Measurements from ENCODE around the gene SYMPK. TPM values are rescaled to one million over a fixed set of nuclear protein-coding genes. Genes with fewer than 3 reads are reported as not detected.
A peak's percentile ranks its signal among the peaks of the same experiment; 100 is the strongest.

The SYMPK gene
- polyA plus RNA-seq, 1 of the 3 experiments (the other 2 are of a cell fraction): 92.7 TPM

DNA sequence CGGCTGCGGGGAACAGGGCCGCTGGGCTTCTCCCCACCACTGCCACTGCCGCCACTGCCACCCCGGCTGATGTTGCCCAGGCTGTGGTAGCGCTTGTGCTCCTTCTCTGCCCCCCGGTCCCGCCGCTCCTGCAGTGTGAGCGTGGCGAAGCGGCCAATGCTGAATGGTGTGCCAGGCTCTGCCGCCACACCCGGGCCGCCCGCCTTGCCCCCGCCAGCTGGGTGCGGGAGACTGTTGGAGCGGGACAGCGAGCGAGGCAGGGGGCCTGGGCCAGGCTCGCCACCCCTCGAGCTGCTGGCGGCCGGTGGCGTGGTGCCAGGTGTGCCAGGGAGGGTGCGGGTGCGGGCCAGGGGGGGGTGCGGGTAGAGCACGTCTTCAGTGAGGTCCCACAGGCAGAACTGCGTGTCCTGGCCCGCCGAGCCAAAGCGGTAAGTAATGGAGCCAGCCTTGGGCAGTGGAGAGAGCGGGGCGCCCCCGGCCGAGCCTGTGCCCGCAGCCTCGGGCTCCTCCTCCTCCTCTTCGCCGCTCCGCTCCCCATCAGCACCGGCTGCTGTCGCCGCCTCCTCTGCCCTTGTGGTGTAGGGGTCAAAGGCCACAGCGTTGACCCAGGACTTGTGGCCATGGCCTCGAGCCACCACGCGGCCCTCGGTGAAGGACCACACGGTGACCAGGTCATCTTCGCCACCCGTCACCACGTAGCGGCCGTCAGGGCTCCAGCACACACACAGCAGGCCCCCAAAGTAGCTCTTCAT is 77.0 kb downstream of the SYMPK start:
- Histone ChIP-seq H3F3A (replicated peaks; ENCODE audit: insufficient read depth) (peaks cover 14% of the 10 kb centered on the region), H4K20me1 (ENCODE audit: insufficient read depth) (0 out of 2 replicates have a peak, but pooled peaks cover 3% of the 10 kb centered on the region), H3K4me3 (ENCODE audit: low read depth in 2 of 2, low read length in 1 of 2) (no peak overlapping the region), H3K9ac (no peak overlapping the region), H3K9me2 (no peaks in the 10 kb centered on the region), H3K79me2 (ENCODE audit: insufficient read depth) (peaks cover 73% of the 10 kb centered on the region), H3K9me3 (no peaks in the 10 kb centered on the region), H3K27me3 (ENCODE audit: insufficient read depth) (no peaks in the 10 kb centered on the region), H2AFZ (ENCODE audit: low read depth) (no peak overlapping the region), H3K27ac (ENCODE audit: low read depth in 2 of 2, low read length in 1 of 2) (peak overlapping the region in 1 of 2 experiments; percentile 99; a peak in 1 of 4 replicates), H3K4me2 (no peak overlapping the region), H3K36me3 (replicated peaks in 1 of 2; ENCODE audit: control insufficient read depth in 1 of 2, insufficient read depth in 2 of 2, low read length in 1 of 2) (peaks cover 27 to 41% of the 10 kb centered on the region in 2 experiments), H3K4me1 (ENCODE audit: control insufficient read depth in 1 of 2, insufficient read depth in 2 of 2, low read depth in 1 of 2, low read length in 1 of 2) (peaks cover 22 to 32% of the 10 kb centered on the region in 2 experiments; a peak in 3 of 4 replicates)
- CTCF ChIA-PET: interaction anchor here (2.9 to 5.1 kb wide), 2 partner anchors 13 to 16 kb away, joined by 12 to 27 read pairs; partner anchors contain the start of gene SIX5
- TF ChIP-seq YY1 (IDR thresholded peaks at IDR 0.05; ENCODE audit: low read depth) (no peak), RXRA (IDR thresholded peaks at IDR 0.05; ENCODE audit: borderline replicate concordance, low read depth) (no peak), SMC3 (IDR thresholded peaks at IDR 0.05; ENCODE audit: low read depth, low read length) (no peak), RCOR1 (IDR thresholded peaks at IDR 0.05; ENCODE audit: low read length) (no peak), TCF12 (IDR thresholded peaks at IDR 0.05) (no peak), POLR2AphosphoS5 (IDR thresholded peaks at IDR 0.05; ENCODE audit: low read depth, low read length) (no peak), RAD21 (IDR thresholded peaks at IDR 0.05; ENCODE audit: low read length) (no peak), MXI1 (IDR thresholded peaks at IDR 0.05; ENCODE audit: low read depth, low read length) (no peak), SIN3A (IDR thresholded peaks at IDR 0.05; ENCODE audit: borderline replicate concordance, low read depth, low read length) (no peak), TEAD4 (IDR thresholded peaks at IDR 0.05; ENCODE audit: borderline replicate concordance, insufficient read depth) (no peak), EP300 (IDR thresholded peaks at IDR 0.05; ENCODE audit: borderline replicate concordance in 1 of 2, low read depth in 1 of 2, low read length in 1 of 2) (no peak), FOXM1 (IDR thresholded peaks at IDR 0.05; ENCODE audit: low read depth) (no peak), GATA2 (CRISPR knock-in tag; IDR thresholded peaks at IDR 0.05) (no peak), CHD2 (IDR thresholded peaks at IDR 0.05; ENCODE audit: low read length, partially characterized antibody) (no peak), CTCF (IDR thresholded peaks at IDR 0.05) (no peak), EZH2phosphoT487 (IDR thresholded peaks at IDR 0.05; ENCODE audit: borderline replicate concordance, low read depth) (no peak)
- TF ChIP-seq, protein P1, sequence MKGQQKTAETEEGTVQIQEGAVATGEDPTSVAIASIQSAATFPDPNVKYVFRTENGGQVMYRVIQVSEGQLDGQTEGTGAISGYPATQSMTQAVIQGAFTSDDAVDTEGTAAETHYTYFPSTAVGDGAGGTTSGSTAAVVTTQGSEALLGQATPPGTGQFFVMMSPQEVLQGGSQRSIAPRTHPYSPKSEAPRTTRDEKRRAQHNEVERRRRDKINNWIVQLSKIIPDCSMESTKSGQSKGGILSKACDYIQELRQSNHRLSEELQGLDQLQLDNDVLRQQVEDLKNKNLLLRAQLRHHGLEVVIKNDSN (IDR thresholded peaks at IDR 0.05; ENCODE audit: borderline replicate concordance, low read depth): no peak
- TF ChIP-seq, protein P2, sequence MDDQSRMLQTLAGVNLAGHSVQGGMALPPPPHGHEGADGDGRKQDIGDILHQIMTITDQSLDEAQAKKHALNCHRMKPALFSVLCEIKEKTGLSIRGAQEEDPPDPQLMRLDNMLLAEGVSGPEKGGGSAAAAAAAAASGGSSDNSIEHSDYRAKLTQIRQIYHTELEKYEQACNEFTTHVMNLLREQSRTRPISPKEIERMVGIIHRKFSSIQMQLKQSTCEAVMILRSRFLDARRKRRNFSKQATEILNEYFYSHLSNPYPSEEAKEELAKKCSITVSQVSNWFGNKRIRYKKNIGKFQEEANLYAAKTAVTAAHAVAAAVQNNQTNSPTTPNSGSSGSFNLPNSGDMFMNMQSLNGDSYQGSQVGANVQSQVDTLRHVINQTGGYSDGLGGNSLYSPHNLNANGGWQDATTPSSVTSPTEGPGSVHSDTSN (IDR thresholded peaks at IDR 0.05): no peak
- TF ChIP-seq, protein P3, sequence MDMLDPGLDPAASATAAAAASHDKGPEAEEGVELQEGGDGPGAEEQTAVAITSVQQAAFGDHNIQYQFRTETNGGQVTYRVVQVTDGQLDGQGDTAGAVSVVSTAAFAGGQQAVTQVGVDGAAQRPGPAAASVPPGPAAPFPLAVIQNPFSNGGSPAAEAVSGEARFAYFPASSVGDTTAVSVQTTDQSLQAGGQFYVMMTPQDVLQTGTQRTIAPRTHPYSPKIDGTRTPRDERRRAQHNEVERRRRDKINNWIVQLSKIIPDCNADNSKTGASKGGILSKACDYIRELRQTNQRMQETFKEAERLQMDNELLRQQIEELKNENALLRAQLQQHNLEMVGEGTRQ (IDR thresholded peaks at IDR 0.05; ENCODE audit: borderline replicate concordance, low read depth, low read length): no peak
- POLR2A ChIA-PET: interaction anchor here (0.7 kb wide), 1 partner anchor 15 kb away, joined by 3 read pairs; no protein-coding TSS in a partner anchor
- WGBS (ENCODE audit: low lambda C conversion rate): 91% methylated on average over 28 of the region's 57 CpGs
- DNase-seq: no peak

Measured in SK-N-SH (cell line).